ENCODE results near the gene ZNF367.

DNA sequence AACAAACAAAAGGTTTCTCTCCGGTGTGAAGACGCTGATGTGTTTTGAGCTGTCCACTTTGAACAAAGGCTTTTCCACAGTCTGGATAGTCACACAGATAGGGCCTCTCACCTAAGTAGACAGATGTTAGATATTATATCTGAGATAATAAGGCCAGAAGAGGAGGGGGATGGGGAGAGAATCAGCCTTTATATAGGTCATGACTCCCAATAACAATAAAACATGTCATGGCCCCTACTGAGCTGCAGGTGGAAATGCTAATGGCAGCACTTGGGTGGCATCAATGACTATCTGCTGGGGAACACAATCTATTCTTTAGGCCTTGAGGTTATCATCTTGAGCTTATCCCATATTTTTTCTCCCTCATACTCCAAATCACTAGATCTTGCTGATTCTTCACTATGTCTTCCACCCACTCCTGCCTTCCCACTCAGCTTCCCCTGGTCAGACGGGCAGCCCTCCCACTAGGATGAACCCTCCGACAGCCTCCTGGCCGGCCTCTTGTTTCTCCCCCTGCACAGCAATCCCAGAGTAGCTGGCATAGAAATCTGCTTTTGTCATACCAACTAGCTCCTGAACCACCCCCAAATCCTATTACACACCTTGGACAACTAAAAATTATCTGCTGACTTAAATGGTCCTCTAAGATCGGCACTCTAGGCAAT is 23.2 kb downstream of the ZNF367 start:
- TF ChIP-seq, protein P1, sequence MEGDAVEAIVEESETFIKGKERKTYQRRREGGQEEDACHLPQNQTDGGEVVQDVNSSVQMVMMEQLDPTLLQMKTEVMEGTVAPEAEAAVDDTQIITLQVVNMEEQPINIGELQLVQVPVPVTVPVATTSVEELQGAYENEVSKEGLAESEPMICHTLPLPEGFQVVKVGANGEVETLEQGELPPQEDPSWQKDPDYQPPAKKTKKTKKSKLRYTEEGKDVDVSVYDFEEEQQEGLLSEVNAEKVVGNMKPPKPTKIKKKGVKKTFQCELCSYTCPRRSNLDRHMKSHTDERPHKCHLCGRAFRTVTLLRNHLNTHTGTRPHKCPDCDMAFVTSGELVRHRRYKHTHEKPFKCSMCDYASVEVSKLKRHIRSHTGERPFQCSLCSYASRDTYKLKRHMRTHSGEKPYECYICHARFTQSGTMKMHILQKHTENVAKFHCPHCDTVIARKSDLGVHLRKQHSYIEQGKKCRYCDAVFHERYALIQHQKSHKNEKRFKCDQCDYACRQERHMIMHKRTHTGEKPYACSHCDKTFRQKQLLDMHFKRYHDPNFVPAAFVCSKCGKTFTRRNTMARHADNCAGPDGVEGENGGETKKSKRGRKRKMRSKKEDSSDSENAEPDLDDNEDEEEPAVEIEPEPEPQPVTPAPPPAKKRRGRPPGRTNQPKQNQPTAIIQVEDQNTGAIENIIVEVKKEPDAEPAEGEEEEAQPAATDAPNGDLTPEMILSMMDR (IDR thresholded peaks at IDR 0.05): no peak
- TF ChIP-seq POLR2A (IDR thresholded peaks at IDR 0.05; ENCODE audit: low read depth) (no peak), POLR2AphosphoS5 (IDR thresholded peaks at IDR 0.05) (no peak)
